NB4 (cell line): ENCODE data around the gene ULBP2.

Experiments
- CTCF ChIP-seq: IDR thresholded peaks from one replicate; pipeline ENCODE4 v1.5.1; 2012; ENCODE audit warnings: low read depth, low read length
- POLR2A ChIP-seq: IDR thresholded peaks from 2 replicates; pipeline ENCODE4 v1.6.1; 2011; ENCODE audit warnings: mild to moderate bottlenecking; ENCODE audit not compliant: insufficient read length; ENCODE audit errors: extremely low read depth

GRCh38 chr6:149967591-149967990 lies 25.8 kb downstream of the ULBP2 start:
- TF ChIP-seq POLR2A (no peak), CTCF (no peak)
